GM19452 (cell line): ENCODE measurements around the gene CT47B1.
"Not testable (repeated sequence)": the region's sequence is repeated elsewhere in the genome, so short reads cannot be mapped to it uniquely, and the experiment has no call there.

Experiments used
- ATAC-seq: cut with Tn5 transposase; IDR thresholded peaks from one replicate; pipeline ENCODE4 v1.9.1; 2021; ENCODE audit not compliant: unreplicated experiment

The CT47B1 gene

DNA sequence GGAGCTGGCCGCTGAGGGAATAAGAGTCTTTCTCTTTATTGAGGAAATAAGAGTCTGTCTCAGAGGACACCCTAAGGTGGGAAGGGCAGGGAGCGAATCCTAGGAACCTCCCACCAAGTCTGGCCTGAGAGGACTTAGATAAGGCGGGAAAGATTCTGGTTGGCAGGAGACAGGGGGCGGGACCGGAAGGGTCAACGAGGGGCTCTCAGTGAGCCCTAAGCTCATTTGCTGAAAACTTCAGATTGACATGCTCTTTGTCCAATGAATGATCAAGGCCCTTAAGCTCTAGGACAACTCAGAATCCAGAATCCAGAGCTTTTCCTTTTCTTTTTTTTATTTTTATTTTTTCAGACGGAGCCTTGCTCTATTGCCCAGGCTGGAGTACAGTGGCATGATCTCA, at the start of gene CT47B1:
Gene CT47B1 (minus strand): TSS at position 101 of the 400 bp plus-strand sequence. CDS start 196 bp downstream, outside the sequence.
- ATAC-seq = not testable (repeated sequence)

DNA sequence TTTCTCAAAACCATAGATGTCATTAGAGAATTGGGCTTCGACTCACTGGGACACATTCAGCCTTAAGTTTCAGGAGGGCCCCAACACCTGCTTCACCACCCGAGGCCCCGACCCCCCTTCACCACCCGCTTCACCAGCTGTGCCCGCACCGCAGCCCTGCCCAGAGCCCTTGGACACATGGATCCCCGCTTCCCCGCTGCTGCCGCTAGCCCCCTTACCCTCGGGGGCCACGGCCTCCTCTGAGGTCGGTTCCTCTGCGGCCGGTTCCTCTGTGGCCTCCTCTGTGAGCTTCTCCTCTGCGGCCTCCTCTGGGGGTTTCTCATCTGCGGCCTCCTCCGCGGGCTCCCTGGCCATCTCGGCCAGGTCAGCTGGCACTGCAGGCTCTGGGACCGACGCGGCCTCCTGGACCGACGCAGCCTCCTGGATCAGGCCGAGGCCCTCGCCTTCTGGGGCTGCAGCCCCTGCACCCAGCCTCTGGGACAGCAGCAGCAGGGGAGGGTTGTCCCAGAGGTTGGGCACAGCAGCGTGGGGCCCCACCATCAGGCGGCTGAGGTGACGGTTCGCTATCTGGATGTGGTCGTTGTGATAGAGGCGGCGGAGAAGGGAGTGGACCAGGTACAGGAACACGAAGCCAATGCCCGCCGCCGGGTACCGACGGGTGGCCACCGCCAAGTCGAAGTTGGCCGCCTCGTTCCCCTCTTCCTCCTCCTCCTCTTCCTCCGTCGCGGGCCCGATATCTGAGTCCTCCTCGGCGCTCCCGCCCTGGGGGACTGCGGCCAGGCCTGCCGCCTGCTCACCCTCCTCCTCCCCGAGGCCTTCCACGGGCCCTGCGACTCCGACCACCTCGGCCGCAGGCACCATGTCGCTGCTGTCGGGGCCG, 748 bp downstream of the CT47B1 start:
- no peak for ATAC-seq

DNA sequence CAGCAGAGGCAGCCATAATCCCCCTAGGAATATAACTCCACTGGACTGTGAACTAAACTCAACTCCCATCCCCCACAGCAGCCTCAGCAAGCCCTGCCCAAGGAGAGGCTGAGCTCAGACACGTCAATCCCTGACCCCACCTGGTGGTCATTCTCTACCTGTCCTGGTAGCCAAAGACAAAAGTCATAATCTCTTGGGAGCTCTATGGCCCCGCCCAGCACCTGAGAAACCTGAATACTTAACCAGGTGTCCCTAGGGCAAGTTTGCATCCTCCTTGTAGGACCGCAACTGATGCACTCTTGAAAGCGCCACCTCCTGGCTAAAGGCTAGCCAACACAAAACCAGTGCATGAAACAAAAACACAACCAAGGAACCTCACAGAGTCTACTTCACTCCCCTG, 18.4 kb downstream of the CT47B1 start:
- ATAC-seq = no peak

DNA sequence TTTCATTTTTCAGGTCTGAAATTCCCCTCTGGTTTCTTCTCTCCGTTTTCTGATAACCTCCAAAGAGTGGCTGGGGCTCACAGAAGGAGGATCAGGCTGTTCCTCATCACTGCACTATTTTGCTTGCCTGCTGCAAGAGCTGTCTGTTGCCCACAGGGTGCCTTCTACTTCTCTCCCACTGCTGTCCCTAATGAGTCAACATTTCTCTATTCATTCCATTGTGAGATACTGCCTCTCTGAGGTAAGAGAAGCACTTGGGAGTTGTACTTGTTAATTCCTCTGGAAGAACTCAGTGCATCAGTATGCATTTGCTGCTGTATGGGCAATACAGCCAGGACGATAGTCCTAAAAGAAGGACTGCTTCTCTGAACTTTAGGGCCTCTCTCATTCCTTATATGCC, 34.8 kb downstream of the CT47B1 start:
- ATAC-seq = no peak

DNA sequence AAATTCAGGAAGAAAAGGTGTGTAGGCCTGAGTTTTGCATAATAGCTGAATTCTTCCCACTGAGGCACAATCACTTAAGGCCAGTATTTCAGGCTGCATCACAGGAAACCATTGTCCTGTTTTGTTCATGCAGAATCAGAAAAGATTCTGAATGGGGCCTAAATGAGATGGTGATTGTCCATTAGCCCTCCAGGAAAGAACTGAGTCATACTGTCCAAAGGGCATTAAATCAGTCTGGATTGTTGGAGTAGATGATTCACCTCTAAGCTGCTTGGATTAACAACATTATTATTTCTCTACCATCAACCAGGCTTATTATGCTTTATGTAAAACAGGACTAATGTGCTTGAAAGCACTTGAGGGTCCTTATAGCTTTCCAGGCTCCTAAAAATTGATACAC, 36.2 kb downstream of the CT47B1 start:
- ATAC-seq = no peak

DNA sequence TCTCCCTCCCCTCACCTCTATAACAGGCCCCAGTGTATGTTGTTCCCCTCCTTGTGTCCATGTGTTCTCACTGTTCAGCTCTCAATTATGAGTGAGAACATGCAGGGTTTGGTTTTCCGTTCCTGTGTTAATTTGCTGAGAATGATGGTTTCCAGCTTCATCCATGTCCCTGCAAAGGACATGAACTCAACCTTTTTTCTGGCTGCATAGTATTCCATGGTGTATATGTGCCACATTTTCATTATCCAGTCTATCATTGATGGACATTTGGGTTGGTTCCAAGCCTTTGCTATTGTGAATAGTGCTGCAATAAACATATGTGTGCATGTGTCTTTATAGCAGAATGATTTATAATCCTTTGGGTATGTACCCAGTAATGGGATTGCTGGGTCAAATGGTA, 48.5 kb downstream of the CT47B1 start:
- not testable (repeated sequence) for ATAC-seq

DNA sequence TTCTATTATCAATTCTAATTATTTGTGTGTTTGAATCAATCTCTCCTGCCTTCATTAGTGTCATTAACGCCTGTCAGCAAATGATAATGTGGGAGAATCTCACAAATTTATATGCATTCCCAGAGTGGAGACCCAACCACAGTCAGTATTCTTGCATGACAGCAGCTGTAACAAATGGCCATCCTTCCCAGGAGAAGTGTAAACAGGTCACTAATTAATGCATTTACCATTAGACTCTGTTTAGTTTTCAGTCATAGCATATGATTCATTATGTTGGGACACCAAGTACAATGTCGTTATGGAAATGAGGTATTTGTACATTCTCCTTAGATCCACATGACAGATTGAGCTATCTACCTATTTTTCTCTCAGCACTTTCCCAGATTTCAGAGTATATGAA, 50.5 kb downstream of the CT47B1 start:
- no peak for ATAC-seq

DNA sequence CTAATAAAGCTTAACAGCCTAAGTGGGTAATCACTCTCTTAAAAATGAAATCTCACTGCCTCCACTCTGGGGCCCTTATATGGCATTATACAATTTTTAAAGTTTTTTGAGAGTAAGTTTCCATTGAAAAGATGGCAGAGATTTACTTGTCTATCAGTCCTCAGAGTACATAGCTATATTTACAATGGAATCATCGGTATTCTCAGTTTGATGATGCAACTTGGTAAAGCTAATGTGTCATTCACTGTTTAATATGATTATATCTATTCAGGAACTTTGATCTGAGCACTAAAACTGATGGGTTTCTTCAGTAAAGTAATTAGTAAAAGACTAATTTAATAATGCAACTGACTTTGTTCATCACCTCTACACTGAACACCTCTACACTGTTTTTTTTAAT, 51.6 kb downstream of the CT47B1 start:
- ATAC-seq = no peak

DNA sequence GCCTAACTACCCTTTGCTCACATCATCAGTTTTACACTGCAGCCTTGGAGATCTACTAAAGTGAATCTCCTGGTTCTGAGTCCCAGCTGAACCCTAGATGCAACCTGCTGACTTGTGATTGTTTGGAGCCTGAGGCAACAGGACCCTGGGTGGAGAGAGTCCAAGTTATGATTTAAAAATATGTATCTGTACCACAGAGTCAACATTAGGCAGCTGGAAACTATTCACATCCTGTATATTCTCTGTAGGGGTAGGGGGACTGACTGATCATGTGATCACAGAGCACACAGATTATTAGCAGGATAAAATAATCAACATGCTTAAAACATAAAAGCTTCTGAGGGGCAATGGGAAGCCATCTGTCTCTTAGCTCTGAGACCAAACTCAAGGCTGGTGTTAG, 52.1 kb downstream of the CT47B1 start:
- no peak for ATAC-seq
